ENCODE measurements around the gene F3. TPM values are rescaled to one million over a fixed set of nuclear protein-coding genes. Genes with fewer than 3 reads are reported as not detected.
"Not testable (repeated sequence)": the region's sequence is repeated elsewhere in the genome, so short reads cannot be mapped to it uniquely, and the experiment has no call there.

Gene F3
- polyA plus RNA-seq (2014; cell fraction: cytosol; rRNA removed), result 0.63 and 0.78 TPM in 2 replicates
- 2.5 and 5.0 TPM in 2 replicates for polyA plus RNA-seq (2014; cell fraction: nucleus; rRNA removed)

DNA sequence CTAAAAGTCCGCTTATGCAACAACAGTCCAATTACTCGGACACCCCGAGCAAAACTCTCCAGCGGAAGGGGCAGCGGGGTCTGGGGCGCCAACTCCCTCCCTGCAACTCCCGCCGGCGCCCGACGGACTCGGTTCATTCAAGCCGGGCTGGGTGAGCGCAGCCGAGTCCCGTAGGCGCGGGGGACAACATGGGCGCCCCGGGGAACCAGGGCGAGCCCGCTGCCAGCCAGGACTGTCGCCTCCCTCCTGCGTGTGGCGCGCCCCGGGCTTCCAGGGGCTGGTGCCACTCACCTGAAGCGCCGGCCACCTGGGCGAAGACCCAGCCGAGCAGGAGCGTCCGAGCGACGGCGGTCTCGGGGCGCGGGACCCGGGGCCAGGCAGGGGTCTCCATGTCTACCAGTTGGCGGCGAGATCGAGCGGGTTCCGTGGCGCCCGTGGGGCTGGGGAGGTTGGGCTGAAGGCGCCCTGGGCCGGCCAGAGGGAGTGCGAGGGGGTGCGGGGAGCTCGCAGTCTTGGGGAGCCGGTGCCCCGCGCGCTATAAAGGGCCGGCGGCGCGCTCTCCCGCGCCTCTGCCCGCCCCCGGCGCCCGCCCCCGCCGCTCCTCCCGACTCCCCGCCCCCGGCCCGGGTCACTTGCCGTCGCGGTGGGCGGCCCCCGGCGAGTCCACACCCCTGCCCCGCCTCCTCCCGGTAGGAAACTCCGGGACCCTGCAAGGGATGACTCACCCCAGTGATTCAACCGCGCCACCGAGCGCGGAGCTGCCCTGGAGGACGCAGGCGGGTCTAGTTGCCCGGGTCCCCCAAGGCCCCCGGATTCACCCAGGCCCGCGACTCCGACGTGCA lies at the start of gene F3:
Gene F3 (minus strand): TSS at position 514 of the 842 bp plus-strand sequence. CDS start 123 bp downstream, at position 391.
- DNase-seq (ENCODE audit: low spot score), result peak; percentile 50

DNA sequence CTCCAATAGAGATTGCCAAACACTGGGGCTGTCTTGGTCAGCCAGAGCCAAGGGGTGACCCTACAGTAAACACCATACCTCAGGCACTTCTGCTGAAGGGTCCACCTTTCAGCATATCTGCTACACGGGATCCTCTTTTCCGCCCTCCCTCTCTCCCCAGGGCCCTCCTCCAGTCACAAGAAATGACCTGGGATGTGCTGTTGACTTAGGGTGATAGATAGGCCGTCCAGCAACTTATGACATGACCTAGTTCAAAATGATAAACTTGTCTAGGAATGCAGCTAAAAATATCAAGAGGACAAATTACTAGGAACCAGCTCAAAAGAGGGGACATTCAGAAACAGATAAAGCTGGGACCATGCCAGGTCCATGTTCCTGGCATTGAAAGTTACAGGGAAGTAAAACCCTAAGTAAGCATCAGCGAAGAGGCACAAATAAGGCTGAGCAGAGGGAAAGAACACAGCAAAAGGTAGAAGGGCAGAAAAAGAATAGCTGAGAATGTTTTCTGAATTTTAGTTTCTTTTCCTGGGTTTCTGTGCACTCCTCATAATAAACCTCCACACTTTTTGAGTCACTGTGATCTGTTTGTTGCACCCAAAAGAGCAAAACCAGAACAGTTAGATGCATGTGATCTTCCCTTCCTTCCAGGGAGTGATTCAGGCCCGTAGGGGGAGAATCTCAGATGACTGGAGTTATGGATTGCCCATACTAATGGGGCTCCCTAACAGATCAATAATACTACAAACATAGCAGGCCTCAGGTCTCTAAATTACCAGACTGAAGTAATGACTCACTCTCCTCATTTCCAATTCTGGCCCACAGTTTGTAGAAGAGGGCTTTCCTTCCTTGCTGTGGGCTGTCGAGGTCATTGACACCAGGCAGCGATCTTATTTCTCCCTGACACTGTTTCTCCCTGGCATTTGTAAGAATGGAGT lies 48.9 kb upstream of the F3 start:
- DNase-seq (ENCODE audit: low spot score), result no peak

DNA sequence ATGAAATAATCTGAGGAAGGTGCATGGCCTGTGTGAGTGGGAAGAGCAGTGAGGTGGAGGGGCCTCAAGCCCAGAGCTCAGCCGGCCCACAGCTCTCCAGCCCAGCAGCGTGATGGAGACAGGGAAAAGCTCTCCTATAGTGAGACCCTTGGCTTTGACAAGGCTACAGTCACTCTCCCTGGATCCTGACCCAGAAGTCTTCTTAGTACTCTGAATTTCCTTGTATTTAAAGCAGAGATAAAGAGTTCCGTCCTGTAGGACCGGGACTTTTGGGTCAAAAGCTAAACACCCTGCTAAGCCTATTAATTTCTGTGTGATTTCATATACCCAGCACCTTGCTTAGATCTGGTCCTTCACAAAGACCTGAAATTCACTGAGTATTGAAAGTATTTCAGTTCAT lies 48.2 kb upstream of the F3 start:
- no peak for DNase-seq (ENCODE audit: low spot score)

DNA sequence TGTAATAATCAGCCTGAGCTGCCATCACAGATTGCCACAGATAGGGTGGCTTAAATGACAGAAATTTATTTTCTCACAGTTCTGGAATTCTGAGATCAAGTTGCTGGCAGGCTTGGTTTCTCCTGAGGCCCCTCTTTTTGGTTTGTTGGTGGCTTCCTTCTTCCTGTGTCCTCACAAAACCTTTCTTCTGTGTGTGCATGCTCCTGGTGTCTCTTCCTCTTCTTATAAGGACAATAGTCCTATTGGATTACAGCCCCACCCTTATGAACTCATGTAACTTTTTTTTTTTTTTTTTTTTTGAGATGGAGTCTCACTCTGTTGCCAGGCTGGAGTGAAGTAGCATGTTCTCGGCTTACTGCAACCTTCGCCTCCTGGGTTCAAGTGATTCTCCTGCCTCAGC lies 41.0 kb upstream of the F3 start:
- DNase-seq (ENCODE audit: low spot score), result no peak

DNA sequence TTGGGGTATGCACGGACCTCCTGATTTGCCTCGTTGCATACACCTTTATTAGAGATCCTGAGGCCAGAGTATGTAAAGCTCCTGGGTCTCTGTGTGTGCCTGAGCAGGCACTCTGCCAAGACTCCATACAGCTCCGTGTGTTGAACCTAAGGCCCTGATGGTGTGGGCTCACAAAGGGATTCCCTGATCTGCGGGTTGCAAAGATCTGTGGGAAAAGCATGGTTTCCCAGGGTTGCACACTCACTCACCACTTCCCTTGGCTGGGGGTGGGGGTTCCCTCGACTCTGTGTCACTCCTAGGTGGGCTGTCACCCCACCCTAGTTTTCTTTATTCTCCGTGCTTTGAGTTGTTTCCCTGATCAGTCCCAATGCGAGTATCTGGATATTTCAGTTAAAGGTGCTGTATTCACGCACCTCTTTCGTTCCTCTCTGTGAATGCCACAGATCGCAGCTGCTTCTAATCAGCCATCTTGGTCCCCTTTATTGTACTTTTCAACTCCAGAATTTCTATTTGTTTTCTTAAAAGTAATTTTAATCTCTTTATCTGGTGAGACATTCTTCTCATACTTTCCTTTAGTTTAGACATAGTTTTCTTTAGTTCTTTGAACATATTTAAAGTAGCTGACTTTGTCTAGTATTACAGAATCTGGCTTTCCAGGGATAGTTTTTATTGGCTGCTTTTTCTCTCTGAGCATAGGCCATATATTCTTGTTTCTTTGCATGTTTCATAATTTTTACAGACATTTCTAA lies 39.0 kb upstream of the F3 start:
- DNase-seq (ENCODE audit: low spot score), result no peak

GRCh38 chr1:94579876-94580294 lies 38.3 kb upstream of the F3 start:
- peak; percentile 6 for DNase-seq (ENCODE audit: low spot score)

DNA sequence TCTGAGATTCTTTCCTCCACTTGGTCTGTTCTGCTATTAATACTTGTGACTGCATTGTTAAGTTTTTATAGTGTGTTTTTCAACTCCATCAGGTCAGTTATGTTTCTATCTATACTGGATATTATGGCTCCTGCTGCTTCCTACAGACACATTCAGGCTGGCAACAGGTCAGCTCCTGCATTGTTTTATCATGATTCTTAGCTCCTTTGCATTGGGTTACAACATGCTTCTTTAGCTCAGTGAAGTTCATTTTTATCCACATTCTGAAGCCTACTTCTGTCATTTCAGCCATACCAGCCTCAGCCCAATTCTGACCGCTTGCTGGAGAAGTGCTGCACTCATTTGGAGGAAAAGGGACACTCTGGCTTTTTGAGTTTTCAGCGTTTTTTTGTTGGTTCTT lies 37.3 kb upstream of the F3 start:
- no peak for DNase-seq (ENCODE audit: low spot score)

GRCh38 chr1:94573917-94574316 lies 32.4 kb upstream of the F3 start:
- DNase-seq (ENCODE audit: low spot score), result not testable (repeated sequence)

DNA sequence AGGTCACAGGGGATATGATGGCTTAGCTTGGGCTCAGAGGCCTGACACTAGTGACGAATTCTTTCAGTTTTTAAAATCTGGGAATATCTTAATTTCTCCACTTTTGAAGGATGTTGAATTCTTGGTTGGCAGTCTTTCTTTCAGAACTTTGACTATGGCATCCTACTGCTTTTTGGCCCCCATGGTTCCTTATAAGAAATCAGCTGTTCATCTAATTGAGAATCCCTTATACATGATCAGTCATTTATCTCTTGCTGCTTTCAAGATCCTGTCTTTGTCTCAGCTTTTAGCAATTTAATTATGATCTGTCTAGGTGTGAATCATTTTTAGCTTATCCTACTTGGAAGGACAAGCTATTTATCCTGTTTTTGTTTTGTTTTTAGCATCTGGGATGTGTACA lies 31.2 kb upstream of the F3 start:
- no peak for DNase-seq (ENCODE audit: low spot score)

GRCh38 chr1:94570965-94571364 lies 29.4 kb upstream of the F3 start:
- not testable (repeated sequence) for DNase-seq (ENCODE audit: low spot score)

- DNase-seq (ENCODE audit: low spot score), result not testable (repeated sequence)
Observed at GRCh38 chr1:94568806-94569205, 27.2 kb upstream of the F3 start.

DNA sequence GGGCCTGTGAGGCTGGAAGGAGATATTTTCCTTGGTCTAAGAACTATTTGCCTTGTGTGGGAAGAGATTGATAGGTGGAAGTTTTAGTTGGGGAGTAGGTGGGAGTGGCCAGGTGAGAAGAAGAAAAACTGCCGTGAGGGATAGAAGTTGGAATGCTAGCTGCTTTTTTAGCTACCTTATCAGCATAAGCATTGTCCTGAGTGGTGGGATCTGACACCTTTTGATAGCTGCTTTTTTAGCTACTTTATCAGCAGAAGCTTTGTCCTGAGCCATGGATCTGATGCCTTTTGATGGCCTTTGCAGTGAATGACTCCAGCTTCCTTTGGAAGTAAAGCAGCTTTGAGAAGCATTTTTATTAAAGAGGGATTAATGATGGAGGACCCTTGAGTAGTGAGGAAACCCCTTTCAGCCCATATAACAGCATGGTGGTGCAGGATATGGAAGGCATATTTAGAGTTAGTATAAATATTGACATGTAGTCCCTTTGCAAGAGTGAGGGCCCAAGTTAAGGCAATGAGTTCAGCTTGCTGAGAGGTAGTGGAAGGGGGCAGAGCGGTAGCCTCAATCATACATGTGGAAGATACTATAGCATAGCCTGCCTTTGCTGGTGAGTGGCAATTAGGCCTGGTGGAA lies 26.5 kb upstream of the F3 start:
- DNase-seq (ENCODE audit: low spot score), result not testable (repeated sequence)

- DNase-seq (ENCODE audit: low spot score), result not testable (repeated sequence)
Observed at GRCh38 chr1:94566436-94566835, 24.9 kb upstream of the F3 start.

DNA sequence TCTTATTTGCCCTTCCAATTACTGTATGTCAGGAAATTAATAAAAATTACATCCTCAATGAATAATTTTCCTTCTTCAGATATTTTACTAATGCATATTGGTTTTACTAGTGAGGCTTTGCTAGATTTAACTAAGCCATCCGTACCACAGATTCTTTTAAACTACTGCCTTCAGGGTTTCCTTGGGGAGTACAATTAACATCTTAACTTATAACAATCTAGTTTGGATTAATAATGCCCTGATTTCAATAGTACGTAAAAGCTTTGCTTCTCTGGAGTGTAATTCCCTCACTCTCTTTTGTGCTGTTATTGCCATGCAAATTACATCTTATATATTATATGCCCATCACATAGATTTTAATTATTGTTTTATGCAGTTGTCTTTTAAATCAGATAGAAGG lies 24.3 kb upstream of the F3 start:
- DNase-seq (ENCODE audit: low spot score), result no peak

DNA sequence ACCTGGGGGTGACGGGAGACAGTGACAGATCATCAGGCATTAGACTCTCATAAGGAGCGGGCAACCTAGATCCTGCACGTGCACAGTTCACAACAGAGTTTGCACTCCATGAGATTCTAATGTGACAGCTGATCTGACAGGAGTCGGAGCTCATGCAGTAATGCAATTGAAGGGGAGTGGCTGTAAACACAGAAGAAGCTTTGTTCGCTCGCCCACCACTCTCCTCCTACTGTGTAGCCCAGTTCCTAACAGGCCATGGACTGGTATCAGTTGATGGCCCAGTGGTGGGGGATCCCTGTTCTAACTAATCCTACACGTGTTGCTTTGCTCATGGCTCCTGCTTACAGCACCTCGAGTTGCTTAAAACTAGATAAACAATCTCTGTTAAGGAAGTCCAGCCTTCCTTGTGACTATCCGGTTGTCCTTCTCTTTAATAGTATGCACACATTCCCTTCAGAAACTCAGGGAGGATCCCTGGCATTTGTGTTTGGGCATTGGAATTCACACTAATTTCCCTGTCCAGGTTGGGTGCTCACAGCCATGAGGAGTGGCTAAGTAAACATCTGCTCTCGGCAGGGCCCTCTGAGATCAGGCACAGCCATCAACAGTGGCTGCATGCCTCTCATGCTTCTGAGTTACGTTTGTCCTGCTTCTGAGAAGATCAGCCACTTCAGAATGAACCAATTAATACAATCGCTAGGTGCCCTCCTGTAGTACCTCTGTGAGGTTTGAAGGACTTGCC lies 21.1 kb upstream of the F3 start:
- no peak for DNase-seq (ENCODE audit: low spot score)

- DNase-seq (ENCODE audit: low spot score), result no peak
Observed at GRCh38 chr1:94560333-94560732, 18.8 kb upstream of the F3 start.

DNA sequence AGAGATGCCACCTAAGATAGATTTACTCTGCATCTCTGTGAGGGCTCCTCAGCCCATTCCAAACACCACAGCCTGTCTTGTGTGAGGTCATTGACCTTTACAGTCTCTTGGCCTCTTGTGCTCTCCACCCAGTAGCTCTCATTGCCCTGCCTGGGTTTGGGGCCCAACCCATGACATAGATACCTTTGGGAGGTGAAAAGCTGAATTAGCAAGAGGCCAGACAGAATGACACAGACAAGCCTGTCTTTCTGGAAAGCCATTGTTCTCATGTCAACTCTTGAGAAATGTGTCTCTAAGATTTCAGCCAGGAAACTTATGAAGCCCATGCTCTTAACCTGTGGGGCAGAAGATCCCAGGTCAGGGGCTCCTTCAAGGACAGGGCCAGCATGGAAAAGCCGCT lies 18.4 kb upstream of the F3 start:
- no peak for DNase-seq (ENCODE audit: low spot score)

DNA sequence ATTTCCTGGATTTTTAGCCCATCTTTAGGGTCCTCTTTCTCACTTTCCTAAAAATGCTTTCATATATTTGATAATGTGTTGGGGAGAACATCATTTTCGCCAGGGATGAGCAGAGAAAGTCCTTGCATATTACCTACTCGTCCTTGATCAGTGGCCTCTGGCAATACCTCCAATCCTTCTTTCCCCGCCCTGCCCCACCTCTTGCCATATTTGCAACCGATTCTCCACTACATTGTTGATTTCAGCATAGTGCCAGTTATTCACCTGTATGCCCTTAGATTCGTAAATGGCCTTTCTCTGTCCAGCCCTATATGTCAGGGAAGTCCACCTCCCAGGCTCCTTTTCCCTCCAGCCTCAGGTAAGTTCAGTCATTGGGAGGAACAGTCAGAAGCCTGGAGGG lies 13.5 kb upstream of the F3 start:
- no peak for DNase-seq (ENCODE audit: low spot score)

GRCh38 chr1:94554580-94554979 lies 13.0 kb upstream of the F3 start:
- DNase-seq (ENCODE audit: low spot score), result no peak

GRCh38 chr1:94553931-94554330 lies 12.4 kb upstream of the F3 start:
- no peak for DNase-seq (ENCODE audit: low spot score)
